ENCODE data around the gene SLC26A4. TPM values are rescaled to one million over a fixed set of nuclear protein-coding genes. Genes with fewer than 3 reads are reported as not detected.

The SLC26A4 gene
- total RNA-seq, 1 experiment from 2014 or later, result 0.66 TPM

- Histone ChIP-seq H3K79me2 (ENCODE audit: insufficient read depth, low read length) (no peaks in the 10 kb centered on the region), H3K4me3 (replicated peaks in 1 of 2; ENCODE audit: low read depth in 1 of 2, low read length in 2 of 2) (no peak overlapping the region), H4K20me1 (ENCODE audit: insufficient read depth) (no peaks in the 10 kb centered on the region), H3K36me3 (ENCODE audit: control insufficient read depth in 1 of 2, insufficient read depth in 2 of 2, low read length in 2 of 2) (no peaks in the 10 kb centered on the region), H3K27ac (ENCODE audit: low read depth, low read length) (no peak overlapping the region), H3K9ac (ENCODE audit: low read length) (no peak overlapping the region), H3K4me2 (ENCODE audit: low read length) (peak overlapping the region; percentile 43), H3K4me1 (ENCODE audit: control insufficient read depth in 1 of 2, insufficient read depth in 2 of 2, low read length in 2 of 2) (peaks cover 0 to 9% of the 10 kb centered on the region in 2 experiments; a peak in 2 of 4 replicates), H2AFZ (ENCODE audit: low read depth, low read length, poor library complexity, severe bottlenecking) (no peak overlapping the region), H3K27me3 (ENCODE audit: insufficient read depth, low read length) (no peaks in the 10 kb centered on the region), H3K9me2 (ENCODE audit: insufficient read depth) (no peaks in the 10 kb centered on the region), H3K9me3 (ENCODE audit: control insufficient read depth in 1 of 2, insufficient read depth in 1 of 2, low read depth in 1 of 2, low read length in 2 of 2) (no peaks in the 10 kb centered on the region)
- ATAC-seq, result peak; percentile 61
- CTCF ChIA-PET, result no interaction called here
- POLR2A ChIA-PET, result no interaction called here
- RAD21 ChIA-PET (ENCODE audit: low non-redundant PET in 1 of 2, low total read pairs in 2 of 2, uncharacterized antibody in 2 of 2, unreplicated experiment in 2 of 2), result no interaction called here
- TF ChIP-seq SRF (IDR thresholded peaks at IDR 0.05; ENCODE audit: low read depth) (peak; percentile 41; the same call in 1 of the 2 replicates), ZFX (IDR thresholded peaks at IDR 0.05) (no peak), ATF3 (IDR thresholded peaks at IDR 0.05) (peak; percentile 52; the same call in 1 of the 2 replicates), FOSL1 (IDR thresholded peaks at IDR 0.05; ENCODE audit: low read depth) (peak; percentile 94), JUND (IDR thresholded peaks at IDR 0.05) (peak; percentile 80)
- TF ChIP-seq, protein P1, sequence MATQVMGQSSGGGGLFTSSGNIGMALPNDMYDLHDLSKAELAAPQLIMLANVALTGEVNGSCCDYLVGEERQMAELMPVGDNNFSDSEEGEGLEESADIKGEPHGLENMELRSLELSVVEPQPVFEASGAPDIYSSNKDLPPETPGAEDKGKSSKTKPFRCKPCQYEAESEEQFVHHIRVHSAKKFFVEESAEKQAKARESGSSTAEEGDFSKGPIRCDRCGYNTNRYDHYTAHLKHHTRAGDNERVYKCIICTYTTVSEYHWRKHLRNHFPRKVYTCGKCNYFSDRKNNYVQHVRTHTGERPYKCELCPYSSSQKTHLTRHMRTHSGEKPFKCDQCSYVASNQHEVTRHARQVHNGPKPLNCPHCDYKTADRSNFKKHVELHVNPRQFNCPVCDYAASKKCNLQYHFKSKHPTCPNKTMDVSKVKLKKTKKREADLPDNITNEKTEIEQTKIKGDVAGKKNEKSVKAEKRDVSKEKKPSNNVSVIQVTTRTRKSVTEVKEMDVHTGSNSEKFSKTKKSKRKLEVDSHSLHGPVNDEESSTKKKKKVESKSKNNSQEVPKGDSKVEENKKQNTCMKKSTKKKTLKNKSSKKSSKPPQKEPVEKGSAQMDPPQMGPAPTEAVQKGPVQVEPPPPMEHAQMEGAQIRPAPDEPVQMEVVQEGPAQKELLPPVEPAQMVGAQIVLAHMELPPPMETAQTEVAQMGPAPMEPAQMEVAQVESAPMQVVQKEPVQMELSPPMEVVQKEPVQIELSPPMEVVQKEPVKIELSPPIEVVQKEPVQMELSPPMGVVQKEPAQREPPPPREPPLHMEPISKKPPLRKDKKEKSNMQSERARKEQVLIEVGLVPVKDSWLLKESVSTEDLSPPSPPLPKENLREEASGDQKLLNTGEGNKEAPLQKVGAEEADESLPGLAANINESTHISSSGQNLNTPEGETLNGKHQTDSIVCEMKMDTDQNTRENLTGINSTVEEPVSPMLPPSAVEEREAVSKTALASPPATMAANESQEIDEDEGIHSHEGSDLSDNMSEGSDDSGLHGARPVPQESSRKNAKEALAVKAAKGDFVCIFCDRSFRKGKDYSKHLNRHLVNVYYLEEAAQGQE (IDR thresholded peaks at IDR 0.05; ENCODE audit: low read depth), result no peak
- intact Hi-C loops (cut with micrococcal nuclease), result no loop called here
- no TSS peak for BruUV-seq (replicated peaks)
- DNase-seq (ENCODE audit: low read depth, low spot score), result peak; percentile 33
Observed at GRCh38 chr7:107687656-107688055, 27.0 kb downstream of the SLC26A4 start.

GRCh38 chr7:107689553-107689952 is 28.9 kb downstream of the SLC26A4 start:
- Histone ChIP-seq H2AFZ (ENCODE audit: low read depth, low read length, poor library complexity, severe bottlenecking) (no peak overlapping the region), H3K4me2 (ENCODE audit: low read length) (no peak overlapping the region), H4K20me1 (ENCODE audit: insufficient read depth) (no peaks in the 10 kb centered on the region), H3K4me3 (replicated peaks in 1 of 2; ENCODE audit: low read depth in 1 of 2, low read length in 2 of 2) (no peak overlapping the region), H3K9ac (ENCODE audit: low read length) (no peak overlapping the region), H3K36me3 (ENCODE audit: control insufficient read depth in 1 of 2, insufficient read depth in 2 of 2, low read length in 2 of 2) (no peaks in the 10 kb centered on the region), H3K27ac (ENCODE audit: low read depth, low read length) (no peak overlapping the region), H3K79me2 (ENCODE audit: insufficient read depth, low read length) (no peaks in the 10 kb centered on the region), H3K4me1 (ENCODE audit: control insufficient read depth in 1 of 2, insufficient read depth in 2 of 2, low read length in 2 of 2) (peaks cover 0 to 9% of the 10 kb centered on the region in 2 experiments; a peak in 2 of 4 replicates), H3K27me3 (ENCODE audit: insufficient read depth, low read length) (no peaks in the 10 kb centered on the region), H3K9me2 (ENCODE audit: insufficient read depth) (no peaks in the 10 kb centered on the region), H3K9me3 (ENCODE audit: control insufficient read depth in 1 of 2, insufficient read depth in 1 of 2, low read depth in 1 of 2, low read length in 2 of 2) (no peaks in the 10 kb centered on the region)
- RAD21 ChIA-PET (ENCODE audit: low non-redundant PET in 1 of 2, low total read pairs in 2 of 2, uncharacterized antibody in 2 of 2, unreplicated experiment in 2 of 2), result no interaction called here
- no peak for ATAC-seq
- POLR2A ChIA-PET, result no interaction called here
- intact Hi-C loops (cut with micrococcal nuclease), result no loop called here
- no TSS peak for BruUV-seq (replicated peaks)
- DNase-seq (ENCODE audit: low read depth, low spot score), result no peak
- CTCF ChIA-PET, result no interaction called here
- no peak for TF ChIP-seq JUND (IDR thresholded peaks at IDR 0.05)
- TF ChIP-seq YY1 (IDR thresholded peaks at IDR 0.05; ENCODE audit: extremely low read depth, insufficient replicate concordance, low read depth, low read length), result no peak
- TF ChIP-seq ELF1 (IDR thresholded peaks at IDR 0.05; ENCODE audit: borderline replicate concordance, low read depth), result no peak
- no peak for TF ChIP-seq ZNF274 (IDR thresholded peaks at IDR 0.05; ENCODE audit: low read depth, low read length)
- no peak for TF ChIP-seq FOSL1 (IDR thresholded peaks at IDR 0.05; ENCODE audit: low read depth)
- no peak for TF ChIP-seq ATF3 (IDR thresholded peaks at IDR 0.05)
- TF ChIP-seq CTCF (IDR thresholded peaks at IDR 0.05 in 2 of 3, conservative IDR thresholded peaks at IDR 0.05 in 1 of 3; ENCODE audit: borderline replicate concordance in 1 of 3, insufficient read depth in 1 of 3, low read depth in 2 of 3, low read length in 2 of 3), result no peak
- no peak for TF ChIP-seq SIN3A (IDR thresholded peaks at IDR 0.05; ENCODE audit: low read depth)
- TF ChIP-seq EGR1 (IDR thresholded peaks at IDR 0.05; ENCODE audit: low read depth), result no peak
- TF ChIP-seq SP1 (IDR thresholded peaks at IDR 0.05; ENCODE audit: low read depth), result no peak
- TF ChIP-seq RAD21 (IDR thresholded peaks at IDR 0.05; ENCODE audit: low read depth), result no peak
- TF ChIP-seq, protein P2, sequence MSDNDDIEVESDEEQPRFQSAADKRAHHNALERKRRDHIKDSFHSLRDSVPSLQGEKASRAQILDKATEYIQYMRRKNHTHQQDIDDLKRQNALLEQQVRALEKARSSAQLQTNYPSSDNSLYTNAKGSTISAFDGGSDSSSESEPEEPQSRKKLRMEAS (IDR thresholded peaks at IDR 0.05), result no peak
- TF ChIP-seq SRF (IDR thresholded peaks at IDR 0.05; ENCODE audit: low read depth), result no peak
